Lower leg skin (tissue), 3 donors: Measurements from ENCODE around the gene SLC7A10.

ENCODE experiments used
- CTCF ChIP-seq, 3 donors: fragments of 450-650 bp; IDR thresholded peaks; one replicate each; pipeline ENCODE4 v1.5.1; 2016; ENCODE audit warnings: antibody characterized with exemption in 3 of 3, mild to moderate bottlenecking in 3 of 3, moderate library complexity in 2 of 3
- POLR2A ChIP-seq, 2 donors: fragments of 450-650 bp; IDR thresholded peaks; one replicate each; pipeline ENCODE4 v1.6.1; 2016 to 2017; ENCODE audit warnings: antibody characterized with exemption in 2 of 2, mild to moderate bottlenecking in 1 of 2, moderate library complexity in 1 of 2

GRCh38 chr19:33217881-33218280, 7.8 kb downstream of the SLC7A10 start:
- TF ChIP-seq CTCF (IDR thresholded peaks at IDR 0.05) (no peak), POLR2A (IDR thresholded peaks at IDR 0.05) (no peak)
